NB4 (cell line): ENCODE results near the gene SEPTIN8.

Experiments used
- DNase-seq: peaks from one replicate; pipeline ENCODE4 v3.0.0; 2010; ENCODE audit warnings: low read depth
- H3K4me3 ChIP-seq: one replicate; pipeline ENCODE4 v1.5.1; 2011; ENCODE audit warnings: mild to moderate bottlenecking, low read depth, low read length, moderate library complexity
- CTCF ChIP-seq: IDR thresholded peaks from one replicate; pipeline ENCODE4 v1.5.1; 2012; ENCODE audit warnings: low read depth, low read length
- MYC ChIP-seq: IDR thresholded peaks from 2 replicates; pipeline ENCODE4 v1.6.1; 2011; ENCODE audit warnings: low read depth, low read length
- POLR2A ChIP-seq: IDR thresholded peaks from 2 replicates; pipeline ENCODE4 v1.6.1; 2011; ENCODE audit warnings: mild to moderate bottlenecking; ENCODE audit not compliant: insufficient read length; ENCODE audit errors: extremely low read depth
- TF ChIP-seq, protein P1 (sequence below): IDR thresholded peaks from 2 replicates; pipeline ENCODE4 v1.6.1; 2011; ENCODE audit warnings: low read depth, low read length

The SEPTIN8 gene

DNA sequence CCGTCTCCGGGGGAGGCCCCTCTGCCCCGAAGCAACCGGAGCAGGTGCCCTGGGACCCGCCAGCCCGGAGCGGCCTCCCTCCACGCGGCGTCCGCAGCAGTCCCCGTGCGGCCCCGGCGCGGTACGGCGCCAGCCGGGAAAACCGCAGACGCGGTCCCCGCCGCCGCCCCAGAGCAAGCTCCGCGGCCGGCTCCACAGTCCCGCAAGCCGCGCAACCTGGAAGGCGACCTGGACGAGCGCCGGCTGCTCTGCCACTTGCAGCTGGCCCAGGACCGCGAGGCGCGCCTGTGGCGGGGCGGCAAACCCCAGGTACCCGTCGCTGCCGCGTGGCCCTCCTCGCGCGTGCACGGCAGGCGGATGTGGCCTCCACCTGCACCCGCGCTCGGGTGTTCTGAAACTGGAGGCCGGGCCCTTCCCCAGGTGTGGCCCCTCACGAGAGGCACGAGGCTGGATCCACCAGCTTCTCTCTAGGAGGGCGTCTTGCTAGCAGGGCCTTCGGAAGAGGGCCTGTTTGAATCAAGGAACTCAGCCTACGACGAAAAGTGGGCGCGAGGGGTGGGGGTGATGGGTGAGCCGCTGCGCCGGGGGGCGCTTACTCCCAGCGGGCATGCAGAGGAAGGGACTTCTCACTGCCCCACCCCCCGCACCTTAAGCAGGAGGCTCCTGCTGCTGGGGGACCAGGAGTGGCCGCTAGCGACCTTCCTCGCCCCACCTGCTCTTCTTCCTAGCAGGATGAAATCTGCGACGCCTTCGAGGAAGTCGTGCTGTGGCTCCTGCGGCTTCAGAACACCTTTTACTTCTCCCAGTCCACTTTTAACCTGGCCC is 29.2 kb downstream of the SEPTIN8 start:
- DNase-seq, result no peak
- no peak overlapping the region for H3K4me3 ChIP-seq
- TF ChIP-seq CTCF (no peak), POLR2A (no peak), MYC (no peak)
- TF ChIP-seq, protein P1, sequence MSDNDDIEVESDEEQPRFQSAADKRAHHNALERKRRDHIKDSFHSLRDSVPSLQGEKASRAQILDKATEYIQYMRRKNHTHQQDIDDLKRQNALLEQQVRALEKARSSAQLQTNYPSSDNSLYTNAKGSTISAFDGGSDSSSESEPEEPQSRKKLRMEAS, result no peak

- TF ChIP-seq, protein P1, result no peak
- no peak for TF ChIP-seq CTCF
- TF ChIP-seq MYC, result no peak
- TF ChIP-seq POLR2A, result no peak
- peak; percentile 41 for DNase-seq
- H3K4me3 ChIP-seq, result peak within 1 kb of the TSS; percentile 32
Measured at GRCh38 chr5:132746954-132747615, 30.0 kb downstream of the SEPTIN8 start, which contains the start of gene CCNI2. Gene CCNI2, plus strand, starts transcription at chr5:132747426. Its CDS starts 70 bp downstream, at chr5:132747496.

DNA sequence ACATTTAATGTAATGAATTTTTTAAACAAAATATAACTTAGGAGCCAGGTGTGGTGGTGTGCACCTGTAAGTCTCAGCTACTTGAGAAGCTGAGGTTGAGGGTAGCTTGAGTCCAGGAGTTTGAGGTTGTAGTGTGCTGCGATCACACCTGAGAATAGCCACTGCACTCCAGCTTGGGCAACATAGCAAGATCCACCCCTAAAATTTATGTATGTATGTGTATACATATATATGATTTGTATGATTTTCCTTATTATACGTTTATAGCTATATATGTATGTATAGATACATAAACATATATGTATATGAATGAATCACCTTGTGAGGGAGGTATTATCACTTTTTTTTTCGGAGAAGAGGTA is 30.5 kb downstream of the SEPTIN8 start:
- no peak for TF ChIP-seq POLR2A
- no peak for TF ChIP-seq CTCF
- TF ChIP-seq, protein P1, result no peak
- no peak for TF ChIP-seq MYC
- H3K4me3 ChIP-seq, result peak overlapping the region; percentile 32
- no peak for DNase-seq

DNA sequence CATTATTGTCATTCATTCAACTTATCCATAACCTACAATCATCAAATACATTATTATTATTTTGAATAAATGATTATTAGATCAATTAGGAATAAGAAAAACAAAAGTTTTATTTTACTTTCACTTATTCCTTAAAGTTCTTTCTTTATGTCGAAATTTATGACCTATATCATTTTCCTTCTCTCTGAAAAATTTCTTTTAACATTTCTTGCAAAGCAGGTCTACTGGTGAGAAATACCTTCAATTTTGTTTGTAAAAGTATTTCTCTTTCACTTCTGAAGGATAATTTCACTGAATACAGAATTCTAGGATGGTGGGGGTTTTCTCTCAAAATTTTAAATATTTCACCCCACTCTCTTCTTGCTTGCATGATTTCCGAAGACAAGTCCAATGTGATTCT is 32.4 kb downstream of the SEPTIN8 start:
- no peak for TF ChIP-seq POLR2A
- TF ChIP-seq, protein P1, result no peak
- TF ChIP-seq MYC, result no peak
- TF ChIP-seq CTCF, result no peak
- no peak overlapping the region for H3K4me3 ChIP-seq
- DNase-seq, result no peak

DNA sequence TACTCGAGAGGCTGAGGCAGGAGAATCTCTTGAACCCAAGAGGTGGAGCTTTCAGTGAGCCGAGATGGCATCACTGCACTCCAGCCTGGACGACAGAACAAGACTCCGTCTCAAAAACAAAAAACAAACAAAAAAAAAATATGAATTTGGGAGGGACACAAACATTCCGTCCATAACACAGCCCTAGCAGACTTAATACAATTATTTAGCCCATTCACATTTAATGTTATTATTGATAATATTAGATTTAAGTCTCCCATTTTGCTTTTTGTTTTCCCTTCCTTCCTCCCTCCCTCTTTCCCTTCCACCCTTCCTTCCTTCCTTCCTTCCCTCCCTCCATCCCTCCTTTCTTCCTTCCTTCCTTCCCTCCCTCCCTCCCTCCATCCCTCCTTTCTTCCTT is 34.4 kb downstream of the SEPTIN8 start:
- no peak for DNase-seq
- TF ChIP-seq, protein P1, result no peak
- TF ChIP-seq POLR2A (no peak), MYC (no peak), CTCF (no peak)
- H3K4me3 ChIP-seq, result no peak overlapping the region
